PC-3 (cell line): Measurements from ENCODE around the gene RASL12. TPM values are rescaled to one million over a fixed set of nuclear protein-coding genes. Genes with fewer than 3 reads are reported as not detected.

Source experiments
- ATAC-seq: fragments of 200-7000 bp; cut with Tn5 transposase; 2 replicates; pipeline ENCODE4 v1.9.1; 2020; ENCODE audit warnings: mild to moderate bottlenecking, moderate library complexity
- BruUV-seq: library from RNA; stranded (reverse); fragments of 400-500 nt; replicated peaks from 2 replicates; lab custom pipeline; 2021; lab: Mats Ljungman, UMichigan
- CTCF ChIA-PET: fragments of 300-600 bp; sonication (Branson Sonifier 250); formaldehyde crosslinking; loops from one replicate; lab custom pipeline; 2022; ENCODE audit warnings: antibody characterized with exemption; lab: Charles Lee
- POLR2A ChIA-PET: fragments of 300-600 bp; sonication (Branson Sonifier 250); formaldehyde crosslinking; loops from one replicate; lab custom pipeline; 2022; ENCODE audit warnings: antibody characterized with exemption; ENCODE audit not compliant: unreplicated experiment; lab: Charles Lee
- DNase-seq: peaks from one replicate; pipeline ENCODE4 v3.0.0-alpha.2; 2015
- H2AFZ ChIP-seq: fragments of 300-600 bp; sonication (generic); 2 replicates; pipeline ENCODE4 v1.6.0; 2016; ENCODE audit warnings: antibody characterized with exemption, low read length
- H3F3A ChIP-seq: fragments of 300-600 bp; sonication (generic); one replicate; pipeline ENCODE4 v1.6.0; 2017; ENCODE audit warnings: antibody characterized with exemption, low read length, control low read depth, mild to moderate bottlenecking; ENCODE audit not compliant: unreplicated experiment
- H3K27ac ChIP-seq: fragments of 300-600 bp; sonication (generic); 2 replicates; pipeline ENCODE4 v1.5.1; 2016; ENCODE audit warnings: mild to moderate bottlenecking, low read length
- H3K27me3 ChIP-seq: fragments of 300-600 bp; sonication (generic); 2 replicates; pipeline ENCODE4 v1.6.1; 2016; ENCODE audit warnings: low read length, mixed read lengths
- H3K36me3 ChIP-seq: fragments of 300-600 bp; sonication (generic); 2 replicates; pipeline ENCODE4 v1.6.1; 2016; ENCODE audit warnings: low read depth, mixed run types, low read length, mixed read lengths
- H3K4me1 ChIP-seq: fragments of 300-600 bp; sonication (generic); 2 replicates; pipeline ENCODE4 v1.5.1; 2016; ENCODE audit warnings: low read length; ENCODE audit not compliant: insufficient read depth
- H3K4me2 ChIP-seq: fragments of 300-600 bp; sonication (generic); 2 replicates; pipeline ENCODE4 v1.6.0; 2016; ENCODE audit warnings: low read length
- H3K4me3 ChIP-seq: fragments of 300-600 bp; sonication (generic); 2 replicates; pipeline ENCODE4 v1.5.1; 2016; ENCODE audit warnings: mild to moderate bottlenecking, low read length, mixed read lengths
- H3K79me2 ChIP-seq: fragments of 300-600 bp; sonication (generic); 2 replicates; pipeline ENCODE4 v1.6.1; 2017; ENCODE audit warnings: low read length, mixed read lengths
- H3K9ac ChIP-seq: fragments of 300-600 bp; sonication (generic); 2 replicates; pipeline ENCODE4 v1.6.0; 2016; ENCODE audit warnings: mild to moderate bottlenecking, low read length
- H3K9me2 ChIP-seq: fragments of 300-600 bp; sonication (generic); replicated peaks from 2 replicates; pipeline ENCODE4 v1.6.1; 2016; ENCODE audit warnings: mixed run types, low read length, mixed read lengths
- H3K9me3 ChIP-seq: fragments of 300-600 bp; sonication (generic); 2 replicates; pipeline ENCODE4 v1.6.1; 2016; ENCODE audit warnings: low read length, mixed read lengths
- H4K20me1 ChIP-seq: fragments of 300-600 bp; sonication (generic); 2 replicates; pipeline ENCODE4 v1.6.1; 2016; ENCODE audit warnings: low read length, mixed read lengths
- EZH2 ChIP-seq: fragments of 300-600 bp; sonication (generic); IDR thresholded peaks from one replicate; pipeline ENCODE4 v1.6.1; 2017; ENCODE audit warnings: antibody characterized with exemption, mild to moderate bottlenecking, low read length; ENCODE audit not compliant: unreplicated experiment
- EZH2phosphoT487 ChIP-seq: fragments of 300-600 bp; sonication (generic); IDR thresholded peaks from 2 replicates; pipeline ENCODE4 v1.6.1; 2018; ENCODE audit warnings: mild to moderate bottlenecking, antibody characterized with exemption, low read length, borderline replicate concordance
- intact Hi-C: fragments of 100-400 bp; cut with micrococcal nuclease; formaldehyde crosslinking; loops from 2 replicates; pipeline ENCODE4 v1.9.0; 2023
- total RNA-seq: library from RNA; depleted of rRNA; stranded (reverse); fragments of >200 nt; gene quantifications from 2 replicates; pipeline ENCODE4 v1.2.3, GENCODE V29; 2014
- TF ChIP-seq, protein P1 (sequence below): fragments of 300-600 bp; sonication (generic); conservative IDR thresholded peaks from 2 replicates; pipeline ENCODE4 v1.5.1; 2017; ENCODE audit warnings: antibody characterized with exemption, low read depth, mild to moderate bottlenecking, low read length

RASL12 gene
- total RNA-seq, 1 experiment from 2014 or later, result not detected

DNA sequence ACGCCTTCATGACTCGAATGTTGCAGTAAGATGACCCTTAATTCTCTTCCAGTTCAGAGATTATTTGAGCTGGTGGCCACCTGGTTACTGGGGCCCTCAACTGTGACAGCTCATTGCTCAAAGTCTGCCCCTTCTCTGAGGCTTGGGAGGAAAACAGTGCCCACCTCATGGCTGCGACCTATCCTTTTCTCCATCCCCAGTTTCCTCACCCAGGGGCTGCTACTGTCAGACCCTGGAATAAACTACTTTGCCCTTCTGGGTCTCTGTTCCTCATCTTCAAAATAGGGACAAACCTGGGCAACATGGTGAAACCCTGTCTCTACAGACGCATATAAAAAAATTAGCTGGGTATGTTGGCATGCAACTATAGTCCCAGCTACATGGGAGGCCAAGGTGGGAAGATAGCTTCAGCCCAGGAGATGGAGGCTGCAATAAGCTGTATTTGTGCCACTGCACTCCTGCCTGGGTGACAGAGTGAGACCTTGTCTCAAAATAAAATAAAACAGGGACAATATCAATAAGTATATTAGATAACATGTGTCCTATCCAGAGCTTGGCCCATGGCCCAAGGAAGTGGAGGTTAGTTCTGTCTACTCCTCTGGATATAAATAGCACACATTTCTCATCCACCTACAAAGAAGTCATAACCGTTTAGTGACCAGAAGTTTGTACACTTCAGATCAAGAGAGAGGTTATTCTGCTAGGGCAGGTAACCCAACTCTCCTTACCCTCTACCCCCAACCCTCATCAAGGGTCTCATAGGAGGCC is 2.2 kb upstream of the RASL12 start:
- ATAC-seq, result no peak
- Histone ChIP-seq H3K4me2 (no peak overlapping the region), H3K79me2 (no peaks in the 10 kb centered on the region), H3K4me3 (no peak overlapping the region), H3K27ac (no peak overlapping the region), H3K36me3 (no peaks in the 10 kb centered on the region), H3K4me1 (no peaks in the 10 kb centered on the region), H3K27me3 (no peaks in the 10 kb centered on the region), H3K9me2 (no peaks in the 10 kb centered on the region), H2AFZ (no peak overlapping the region), H3K9me3 (no peaks in the 10 kb centered on the region), H4K20me1 (no peaks in the 10 kb centered on the region), H3K9ac (no peak overlapping the region), H3F3A (no peaks in the 10 kb centered on the region)
- TF ChIP-seq, protein P1, sequence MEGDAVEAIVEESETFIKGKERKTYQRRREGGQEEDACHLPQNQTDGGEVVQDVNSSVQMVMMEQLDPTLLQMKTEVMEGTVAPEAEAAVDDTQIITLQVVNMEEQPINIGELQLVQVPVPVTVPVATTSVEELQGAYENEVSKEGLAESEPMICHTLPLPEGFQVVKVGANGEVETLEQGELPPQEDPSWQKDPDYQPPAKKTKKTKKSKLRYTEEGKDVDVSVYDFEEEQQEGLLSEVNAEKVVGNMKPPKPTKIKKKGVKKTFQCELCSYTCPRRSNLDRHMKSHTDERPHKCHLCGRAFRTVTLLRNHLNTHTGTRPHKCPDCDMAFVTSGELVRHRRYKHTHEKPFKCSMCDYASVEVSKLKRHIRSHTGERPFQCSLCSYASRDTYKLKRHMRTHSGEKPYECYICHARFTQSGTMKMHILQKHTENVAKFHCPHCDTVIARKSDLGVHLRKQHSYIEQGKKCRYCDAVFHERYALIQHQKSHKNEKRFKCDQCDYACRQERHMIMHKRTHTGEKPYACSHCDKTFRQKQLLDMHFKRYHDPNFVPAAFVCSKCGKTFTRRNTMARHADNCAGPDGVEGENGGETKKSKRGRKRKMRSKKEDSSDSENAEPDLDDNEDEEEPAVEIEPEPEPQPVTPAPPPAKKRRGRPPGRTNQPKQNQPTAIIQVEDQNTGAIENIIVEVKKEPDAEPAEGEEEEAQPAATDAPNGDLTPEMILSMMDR, result no peak
- no peak for TF ChIP-seq EZH2phosphoT487
- TF ChIP-seq EZH2, result no peak
- DNase-seq, result no peak
- intact Hi-C loops, result no loop called here
- no TSS peak for BruUV-seq
- CTCF ChIA-PET, result no interaction called here
- POLR2A ChIA-PET, result interaction anchor here (0.8 kb wide), 1 partner anchor 590 kb away, joined by 3 read pairs; no protein-coding TSS in a partner anchor

DNA sequence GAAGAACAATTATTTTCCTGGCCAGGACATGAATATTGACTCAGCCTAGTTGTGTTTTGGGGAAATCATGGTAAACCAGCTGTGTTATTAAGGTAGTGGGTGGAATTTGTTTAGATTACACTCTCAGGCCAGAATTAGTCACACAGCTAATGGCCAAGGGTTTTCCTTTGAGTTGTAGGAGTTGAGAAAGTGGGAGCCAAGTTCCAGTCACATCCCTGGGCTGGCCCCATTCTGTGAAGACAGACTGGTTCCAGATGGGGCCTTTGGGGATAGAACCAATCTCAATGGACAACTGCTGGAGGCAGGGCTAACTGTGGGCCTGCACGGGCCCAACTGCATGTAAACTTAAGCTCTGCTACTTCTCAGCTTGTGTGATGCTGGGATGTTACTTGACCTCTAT is 1.4 kb upstream of the RASL12 start:
- Histone ChIP-seq H3K36me3 (no peaks in the 10 kb centered on the region), H3K79me2 (no peaks in the 10 kb centered on the region), H2AFZ (no peak overlapping the region), H3K4me1 (no peaks in the 10 kb centered on the region), H4K20me1 (no peaks in the 10 kb centered on the region), H3F3A (no peaks in the 10 kb centered on the region), H3K27me3 (no peaks in the 10 kb centered on the region), H3K9me2 (no peaks in the 10 kb centered on the region), H3K9ac (no peak overlapping the region), H3K9me3 (no peaks in the 10 kb centered on the region), H3K4me3 (no peak overlapping the region), H3K27ac (no peak overlapping the region), H3K4me2 (no peak overlapping the region)
- ATAC-seq (no peak), DNase-seq (no peak)
- ChIA-PET CTCF (no interaction called here), POLR2A (interaction anchor here (0.8 kb wide), 1 partner anchor 590 kb away, joined by 3 read pairs; no protein-coding TSS in a partner anchor)
- TF ChIP-seq, protein P1, result no peak
- TF ChIP-seq EZH2 (no peak), EZH2phosphoT487 (no peak)
- no TSS peak for BruUV-seq
- intact Hi-C loops, result no loop called here

GRCh38 chr15:65068403-65068788 is 605 bp upstream of the RASL12 start:
- DNase-seq, result no peak
- Histone ChIP-seq H3K27ac (no peak overlapping the region), H3K9me2 (no peaks in the 10 kb centered on the region), H3K4me3 (no peak overlapping the region), H3K27me3 (no peaks in the 10 kb centered on the region), H4K20me1 (no peaks in the 10 kb centered on the region), H3K9me3 (no peaks in the 10 kb centered on the region), H3K4me2 (no peak overlapping the region), H2AFZ (no peak overlapping the region), H3F3A (no peaks in the 10 kb centered on the region), H3K36me3 (no peaks in the 10 kb centered on the region), H3K4me1 (no peaks in the 10 kb centered on the region), H3K9ac (no peak overlapping the region), H3K79me2 (no peaks in the 10 kb centered on the region)
- ATAC-seq, result no peak
- ChIA-PET CTCF (no interaction called here), POLR2A (no interaction called here)
- BruUV-seq, result no TSS peak
- TF ChIP-seq EZH2 (no peak), EZH2phosphoT487 (no peak)
- TF ChIP-seq, protein P1, result no peak
- intact Hi-C loops, result no loop called here
